Measurements from ENCODE around the gene STIMATE. TPM values are rescaled to one million over a fixed set of nuclear protein-coding genes. Genes with fewer than 3 reads are reported as not detected.

The STIMATE gene
- total RNA-seq, 4 donors from 2014 or later: 12.7 to 20.7 (median 16.1) TPM

DNA sequence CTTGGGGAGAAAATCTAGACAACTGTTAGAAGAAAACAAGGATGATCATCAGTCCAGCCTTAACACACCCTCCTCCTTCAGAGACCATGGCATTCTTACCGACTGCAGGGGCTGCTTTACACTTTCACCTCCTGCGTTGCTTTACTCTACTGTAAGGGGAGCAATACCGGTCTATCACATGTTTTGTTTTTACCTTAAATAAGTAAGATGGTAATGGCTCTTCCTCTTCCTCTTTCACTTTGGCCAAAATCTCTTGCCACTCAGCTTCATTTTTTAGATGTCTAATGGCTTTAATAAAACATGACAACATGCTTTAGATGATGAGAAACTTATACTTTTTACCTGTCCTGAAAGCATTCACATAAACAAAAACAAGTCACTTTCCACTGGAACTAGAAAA is 33.4 kb upstream of the STIMATE start:
- intact Hi-C loops (cut with DNase I; ENCODE audit: low total_unique reads): no loop called here
- no peak for DNase-seq (ENCODE audit: low spot score in 2 of 2)
- no peak for TF ChIP-seq POLR2A (IDR thresholded peaks at IDR 0.05)
- TF ChIP-seq, protein P1, sequence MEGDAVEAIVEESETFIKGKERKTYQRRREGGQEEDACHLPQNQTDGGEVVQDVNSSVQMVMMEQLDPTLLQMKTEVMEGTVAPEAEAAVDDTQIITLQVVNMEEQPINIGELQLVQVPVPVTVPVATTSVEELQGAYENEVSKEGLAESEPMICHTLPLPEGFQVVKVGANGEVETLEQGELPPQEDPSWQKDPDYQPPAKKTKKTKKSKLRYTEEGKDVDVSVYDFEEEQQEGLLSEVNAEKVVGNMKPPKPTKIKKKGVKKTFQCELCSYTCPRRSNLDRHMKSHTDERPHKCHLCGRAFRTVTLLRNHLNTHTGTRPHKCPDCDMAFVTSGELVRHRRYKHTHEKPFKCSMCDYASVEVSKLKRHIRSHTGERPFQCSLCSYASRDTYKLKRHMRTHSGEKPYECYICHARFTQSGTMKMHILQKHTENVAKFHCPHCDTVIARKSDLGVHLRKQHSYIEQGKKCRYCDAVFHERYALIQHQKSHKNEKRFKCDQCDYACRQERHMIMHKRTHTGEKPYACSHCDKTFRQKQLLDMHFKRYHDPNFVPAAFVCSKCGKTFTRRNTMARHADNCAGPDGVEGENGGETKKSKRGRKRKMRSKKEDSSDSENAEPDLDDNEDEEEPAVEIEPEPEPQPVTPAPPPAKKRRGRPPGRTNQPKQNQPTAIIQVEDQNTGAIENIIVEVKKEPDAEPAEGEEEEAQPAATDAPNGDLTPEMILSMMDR (IDR thresholded peaks at IDR 0.05): no peak
- WGBS, 2 donors: 93 to 97% methylated on average over 3 of the region's 3 CpGs
- H3K4me3 ChIP-seq (ENCODE audit: low read depth, poor library complexity, severe bottlenecking): no peak overlapping the region

DNA sequence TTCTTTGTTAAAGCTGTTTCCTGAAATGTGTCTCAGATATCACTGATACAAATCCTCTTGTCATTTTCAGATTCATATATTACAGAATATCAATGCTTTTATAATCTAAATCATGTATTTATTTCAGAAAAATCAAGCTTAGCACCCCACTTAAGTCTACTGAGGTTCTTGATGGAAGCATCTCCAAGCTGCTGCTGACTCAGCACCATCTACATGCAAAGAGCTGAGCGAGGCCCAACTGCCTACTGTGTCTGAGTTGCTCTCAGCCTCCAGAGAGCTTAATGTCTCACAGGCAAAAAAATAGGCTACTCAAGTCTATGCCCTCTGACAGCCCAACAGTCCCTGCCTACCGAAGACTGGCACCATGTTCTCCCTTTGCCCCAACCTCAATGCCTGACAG is 29.2 kb upstream of the STIMATE start:
- H3K4me3 ChIP-seq (ENCODE audit: low read depth, poor library complexity, severe bottlenecking): no peak overlapping the region
- TF ChIP-seq POLR2A (IDR thresholded peaks at IDR 0.05): no peak
- TF ChIP-seq, protein P1 (IDR thresholded peaks at IDR 0.05): no peak
- intact Hi-C loops (cut with DNase I; ENCODE audit: low total_unique reads): no loop called here
- WGBS, 2 donors: 91 to 94% methylated on average over 2 of the region's 2 CpGs
- DNase-seq (ENCODE audit: low spot score in 2 of 2): no peak

DNA sequence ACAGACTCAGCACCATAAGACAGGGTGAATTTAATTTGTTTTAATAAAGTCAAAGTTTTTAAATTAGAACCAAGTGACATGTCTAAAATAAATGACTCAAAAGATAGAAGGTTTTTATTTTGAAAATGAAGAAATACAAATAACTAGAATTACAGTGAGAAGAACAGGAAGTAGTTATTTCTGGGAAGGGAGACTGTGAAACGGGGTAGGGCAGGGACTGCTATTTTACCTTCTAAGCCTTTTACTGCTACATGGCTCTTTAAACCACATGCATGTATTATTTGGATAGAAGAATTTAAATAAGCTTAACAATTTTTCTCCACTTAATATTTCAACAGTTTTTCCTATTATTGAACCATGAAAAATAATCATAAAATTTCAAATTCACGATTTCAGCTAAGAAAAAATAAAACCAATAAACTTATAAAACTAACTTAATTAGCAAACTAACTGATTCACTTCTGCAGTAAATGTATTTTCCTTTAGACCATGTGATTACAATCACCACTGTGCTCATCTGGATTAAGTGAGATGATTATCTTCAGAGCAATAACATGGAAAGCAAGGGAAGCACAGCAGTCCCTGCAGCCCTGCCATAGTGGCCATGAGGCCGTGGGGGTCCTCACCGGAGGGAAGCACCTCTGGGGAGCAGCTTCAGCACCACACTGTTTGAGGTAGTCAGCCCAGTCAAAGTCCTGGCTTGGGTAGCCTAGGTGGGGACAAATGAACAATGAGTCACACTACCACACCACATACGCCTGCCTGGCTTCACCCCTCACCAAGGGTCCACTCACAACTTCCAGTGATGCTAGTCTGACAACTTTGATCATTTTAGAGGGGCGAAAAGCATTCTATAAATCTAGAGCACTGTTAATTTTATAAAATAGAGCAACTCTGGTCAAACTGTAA is 28.3 kb upstream of the STIMATE start:
- intact Hi-C loops (cut with DNase I; ENCODE audit: low total_unique reads): no loop called here
- WGBS, 2 donors: 69 to 71% methylated on average over 6 of the region's 6 CpGs
- TF ChIP-seq, protein P1 (IDR thresholded peaks at IDR 0.05): no peak
- no peak for TF ChIP-seq POLR2A (IDR thresholded peaks at IDR 0.05)

GRCh38 chr3:52923963-52924362 is 26.6 kb upstream of the STIMATE start:
- no peak for TF ChIP-seq POLR2A (IDR thresholded peaks at IDR 0.05)
- TF ChIP-seq, protein P1 (IDR thresholded peaks at IDR 0.05): no peak
- H3K4me3 ChIP-seq (ENCODE audit: low read depth, poor library complexity, severe bottlenecking): no peak overlapping the region
- no peak for DNase-seq (ENCODE audit: low spot score in 2 of 2)
- intact Hi-C loops (cut with DNase I; ENCODE audit: low total_unique reads): no loop called here
- 87 to 88% methylated on average over 2 of the region's 2 CpGs for WGBS, 2 donors

More for the DNA sequence above, 28.3 kb upstream of the STIMATE start:
- H3K4me3 ChIP-seq (ENCODE audit: low read depth, poor library complexity, severe bottlenecking): no peak overlapping the region
- no peak for DNase-seq (ENCODE audit: low spot score in 2 of 2)

DNA sequence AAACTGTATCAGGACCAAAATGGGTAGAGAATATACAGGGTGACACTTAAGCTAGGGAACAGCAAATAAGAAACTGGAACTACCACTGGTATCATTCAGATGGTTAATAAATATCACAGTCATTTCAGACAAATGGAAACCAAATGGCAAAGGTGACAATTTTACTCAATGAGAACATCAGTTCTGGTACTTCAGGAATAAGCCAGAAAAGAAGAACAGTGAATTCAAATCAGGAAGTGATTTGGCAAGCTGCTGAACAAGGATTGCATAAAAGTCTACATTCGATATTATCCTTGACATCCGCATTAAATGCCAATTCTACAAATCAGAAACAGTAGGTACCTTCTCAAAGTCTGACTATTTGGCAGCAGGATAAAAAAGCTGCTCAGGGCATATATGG is 23.5 kb upstream of the STIMATE start:
- intact Hi-C loops (cut with DNase I; ENCODE audit: low total_unique reads): no loop called here
- 76 to 81% methylated on average over 2 of the region's 2 CpGs for WGBS, 2 donors
- DNase-seq (ENCODE audit: low spot score in 2 of 2): no peak
- no peak overlapping the region for H3K4me3 ChIP-seq (ENCODE audit: low read depth, poor library complexity, severe bottlenecking)
- TF ChIP-seq, protein P1 (IDR thresholded peaks at IDR 0.05): no peak
- no peak for TF ChIP-seq POLR2A (IDR thresholded peaks at IDR 0.05)

All from lower leg skin (tissue), 4 donors.